Endothelial cell of umbilical vein (primary cell): ENCODE data around the gene DKKL1. TPM values are rescaled to one million over a fixed set of nuclear protein-coding genes. Genes with fewer than 3 reads are reported as not detected.

Experiments
- BruUV-seq: library from RNA; stranded (reverse); fragments of 400-500 nt; replicated peaks from 2 replicates; lab custom pipeline; 2021; lab: Mats Ljungman, UMichigan
- CTCF ChIA-PET: fragments of 300-600, 350-600 bp; sonication (Branson Sonifier 250); formaldehyde crosslinking; loops from one replicate; lab custom pipeline; 2021; ENCODE audit warnings: antibody characterized with exemption, inconsistent platforms; lab: Charles Lee
- POLR2A ChIA-PET: fragments of 300-600, 350-600 bp; sonication (Branson Sonifier 250); formaldehyde crosslinking; loops from one replicate; lab custom pipeline; 2021; ENCODE audit warnings: antibody characterized with exemption, inconsistent platforms; lab: Charles Lee
- DNase-seq: peaks from one replicate; pipeline ENCODE4 v3.0.0-alpha.2; 2011; ENCODE audit warnings: low read depth, low spot score
- FAIRE-seq: peaks from 2 replicates; lab custom pipeline; 2011; peaks lifted over from hg19 to GRCh38; lab: Jason Lieb, UNC
- H2AFZ ChIP-seq: 2 replicates; pipeline ENCODE4 v1.6.0; 2012; ENCODE audit warnings: low read depth, low read length, control low read depth, inconsistent platforms
- H3K27ac ChIP-seq: 2 replicates; pipeline ENCODE4 v1.5.1; 2011; ENCODE audit warnings: low read depth, mild to moderate bottlenecking, control low read depth, low read length, moderate library complexity; ENCODE audit not compliant: insufficient read depth
- H3K27me3 ChIP-seq, 2 experiments: 2 replicates each; pipeline versions ENCODE4 v1.6.0 to v1.6.1; 2011; ENCODE audit warnings: low read length in 2 of 2, mixed read lengths in 1 of 2; ENCODE audit not compliant: control insufficient read depth in 2 of 2, insufficient read depth in 2 of 2
- H3K36me3 ChIP-seq, 2 experiments: 2 replicates in 1 of 2; 3 replicates in 1 of 2; pipeline ENCODE4 v1.5.1; 2011; ENCODE audit warnings: low read length in 2 of 2, mild to moderate bottlenecking in 1 of 2, moderate library complexity in 1 of 2; ENCODE audit not compliant: control insufficient read depth in 2 of 2, insufficient read depth in 2 of 2; ENCODE audit errors: extremely low read depth in 1 of 2
- H3K4me1 ChIP-seq: 3 replicates; pipeline ENCODE4 v1.5.1; 2011; ENCODE audit warnings: mild to moderate bottlenecking, low read length; ENCODE audit not compliant: control insufficient read depth, insufficient read depth; ENCODE audit errors: extremely low read depth
- H3K4me2 ChIP-seq: 2 replicates; pipeline ENCODE4 v1.6.1; 2011; ENCODE audit warnings: low read length, control low read depth, mixed read lengths; ENCODE audit not compliant: insufficient read depth
- H3K4me3 ChIP-seq, 3 experiments: fragments of 200-600 bp in 1 of 3; sonication (generic), shearing (Covaris generic) in 1 of 3; replicated peaks in 1 of 3; 2 replicates each; pipeline ENCODE4 v1.5.1; 2011 to 2016; ENCODE audit warnings: control low read depth in 3 of 3, low read length in 3 of 3, mild to moderate bottlenecking in 2 of 3, inconsistent platforms in 1 of 3, low read depth in 1 of 3, moderate library complexity in 1 of 3; ENCODE audit not compliant: insufficient read depth in 1 of 3
- H3K79me2 ChIP-seq: 2 replicates; pipeline ENCODE4 v1.6.0; 2012; ENCODE audit warnings: low read length, inconsistent platforms; ENCODE audit not compliant: control insufficient read depth, insufficient read depth
- H3K9ac ChIP-seq: replicated peaks from 2 replicates; pipeline ENCODE3; 2011; ENCODE audit warnings: low read length, control low read depth; ENCODE audit not compliant: insufficient read depth; ENCODE audit errors: extremely low read depth
- H3K9me1 ChIP-seq: replicated peaks from 3 replicates; pipeline ENCODE4 v1.6.0; 2011; ENCODE audit warnings: mild to moderate bottlenecking, low read length; ENCODE audit not compliant: control insufficient read depth, insufficient read depth; ENCODE audit errors: extremely low read depth
- H3K9me3 ChIP-seq: replicated peaks from 2 replicates; pipeline ENCODE4 v1.5.1; 2012; ENCODE audit warnings: low read length, inconsistent platforms; ENCODE audit not compliant: control insufficient read depth, insufficient read depth
- H4K20me1 ChIP-seq: replicated peaks from 2 replicates; pipeline ENCODE3; 2011; ENCODE audit warnings: mild to moderate bottlenecking, low read length; ENCODE audit not compliant: control insufficient read depth, insufficient read depth; ENCODE audit errors: extremely low read depth
- EZH2 ChIP-seq: IDR thresholded peaks from 2 replicates; pipeline ENCODE4 v1.6.1; 2012; ENCODE audit warnings: borderline replicate concordance, low read depth, mild to moderate bottlenecking, moderate library complexity, low read length, inconsistent platforms; ENCODE audit not compliant: severe bottlenecking
- FOS ChIP-seq: IDR thresholded peaks from 2 replicates; pipeline ENCODE4 v1.6.1; 2011; ENCODE audit warnings: mild to moderate bottlenecking, low read length, moderate library complexity, borderline replicate concordance; ENCODE audit not compliant: insufficient read depth
- GATA2 ChIP-seq: IDR thresholded peaks from 2 replicates; pipeline ENCODE4 v1.7.0; 2011; ENCODE audit warnings: low read depth, mild to moderate bottlenecking, moderate library complexity, mixed read lengths, low read length; ENCODE audit not compliant: insufficient read length, insufficient read depth
- JUN ChIP-seq: IDR thresholded peaks from 2 replicates; pipeline ENCODE4 v1.6.1; 2011; ENCODE audit warnings: borderline replicate concordance, low read depth; ENCODE audit not compliant: insufficient read length, insufficient read depth
- MYC ChIP-seq: IDR thresholded peaks from one replicate; pipeline ENCODE4 v1.6.1; 2011; ENCODE audit warnings: mild to moderate bottlenecking, low read depth, low read length
- POLR2A ChIP-seq: IDR thresholded peaks from 2 replicates; pipeline ENCODE4 v1.6.1; 2012; ENCODE audit warnings: low read depth, mild to moderate bottlenecking, control low read depth, low read length
- POLR2AphosphoS5 ChIP-seq: IDR thresholded peaks from 2 replicates; pipeline ENCODE4 v1.6.1; 2012; ENCODE audit warnings: low read depth, mild to moderate bottlenecking, control low read depth, low read length, moderate library complexity; ENCODE audit not compliant: insufficient read depth
- dilution Hi-C: fragments of 300-500 bp; cut with MboI; formaldehyde crosslinking; loops from one replicate; pipeline ENCODE4 v1.15.0; 2019; ENCODE audit warnings: low sequenced_read_pairs; ENCODE audit not compliant: extremely low pct_ligation_motif_present
- intact Hi-C: fragments of 100-400 bp; cut with micrococcal nuclease; formaldehyde crosslinking; loops from one replicate; pipeline ENCODE4 v1.10.0; 2022
- polyA plus RNA-seq, 4 experiments: library from polyadenylated mRNA; depleted of rRNA in 3 of 4; stranded (reverse) in 3 of 4; unstranded in 1 of 4; fragments of >200 nt; gene quantifications; 2 replicates each; pipeline versions ENCODE4 v1.2.1 to v1.2.3, GENCODE V29; 2011 to 2012; ENCODE audit warnings: missing spikeins in 1 of 4
- total RNA-seq: library from RNA; stranded (reverse); gene quantifications from 2 replicates; pipeline ENCODE4 v1.2.3, GENCODE V29; 2021
- TF ChIP-seq, protein P1 (sequence below): IDR thresholded peaks from 2 replicates; pipeline ENCODE4 v1.6.1; 2011; ENCODE audit not compliant: insufficient read depth, insufficient read length
- TF ChIP-seq, protein P2 (sequence below), 2 donors: IDR thresholded peaks; 1 replicate in 1 of 2; 2 replicates in 1 of 2; pipeline ENCODE4 v1.5.1; 2011; ENCODE audit warnings: low read length in 2 of 2, mild to moderate bottlenecking in 2 of 2, moderate library complexity in 2 of 2, control low read depth in 1 of 2, inconsistent platforms in 1 of 2, low read depth in 1 of 2; ENCODE audit not compliant: insufficient read depth in 1 of 2; ENCODE audit errors: extremely low read depth in 1 of 2

DKKL1 gene
- total and polyA plus RNA-seq, 2 donors (not counting 3 experiments of a cell fraction or from before 2014, with no cell fraction given) = 0.21 TPM; not detected in 1

DNA sequence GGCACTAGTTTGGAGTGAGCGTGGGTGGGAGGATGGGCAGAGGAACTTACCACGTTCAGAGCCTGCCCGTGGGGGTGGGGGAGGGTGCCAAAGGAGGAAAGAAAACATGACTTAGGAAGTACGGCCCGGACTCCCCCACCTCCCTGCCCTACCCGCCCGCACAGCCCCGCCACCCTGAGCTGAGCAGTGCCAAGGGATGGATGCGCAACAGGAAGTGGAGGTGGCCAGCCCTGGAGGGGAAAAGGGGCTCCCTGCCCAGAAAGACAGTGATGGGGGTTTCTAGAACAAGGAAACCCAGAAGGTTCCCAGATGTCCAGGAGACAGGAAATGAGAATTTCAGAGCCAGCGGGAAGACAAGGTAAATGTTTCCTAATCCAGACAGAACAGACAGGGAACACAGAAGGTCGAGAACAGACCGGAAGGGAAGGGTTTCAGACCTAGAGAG lies 7.7 kb upstream of the DKKL1 start:
- Histone ChIP-seq H3K4me3 (no peak overlapping the region), H3K36me3 (peaks cover 15 to 23% of the 10 kb centered on the region in 2 experiments), H3K27ac (peak overlapping the region; percentile 30), H3K9me3 (no peaks in the 10 kb centered on the region), H3K79me2 (peaks cover 27% of the 10 kb centered on the region), H2AFZ (no peak overlapping the region), H3K4me1 (peaks cover 25% of the 10 kb centered on the region), H3K9ac (peak overlapping the region; percentile 38), H3K4me2 (peak overlapping the region; percentile 66), H4K20me1 (no peaks in the 10 kb centered on the region), H3K9me1 (no peaks in the 10 kb centered on the region), H3K27me3 (no peaks in the 10 kb centered on the region)
- intact Hi-C loops = no loop called here
- ChIA-PET POLR2A (no interaction called here), CTCF (no interaction called here)
- FAIRE-seq = no peak
- no peak for TF ChIP-seq POLR2AphosphoS5
- no peak for DNase-seq
- dilution Hi-C loops = no loop called here
- no TSS peak for BruUV-seq

DNA sequence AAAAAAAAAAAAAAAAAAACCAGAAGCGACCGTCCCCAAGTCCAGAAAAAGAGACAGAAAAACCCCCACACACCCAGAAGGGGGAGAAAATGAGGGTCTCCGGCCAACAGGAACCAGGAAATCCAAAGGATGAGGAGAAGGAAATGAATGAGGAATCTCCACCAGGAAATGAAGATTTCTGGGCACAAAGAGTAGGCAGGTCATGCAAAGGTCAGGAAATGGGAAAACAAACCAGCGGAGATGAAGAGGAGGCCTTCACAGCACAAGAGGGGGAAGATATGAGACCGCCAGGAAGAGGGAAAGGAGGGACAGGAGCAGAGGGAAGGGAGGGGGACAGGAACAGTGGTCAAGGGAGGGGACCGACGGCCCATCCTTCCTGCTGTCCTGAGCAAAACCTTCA lies 7.3 kb upstream of the DKKL1 start:
- no TSS peak for BruUV-seq

More for the DNA sequence above, 7.3 kb upstream of the DKKL1 start:
- Histone ChIP-seq H4K20me1 (no peaks in the 10 kb centered on the region), H3K4me1 (peaks cover 25% of the 10 kb centered on the region), H3K9me1 (no peaks in the 10 kb centered on the region), H3K27me3 (no peaks in the 10 kb centered on the region), H3K4me3 (peak overlapping the region in 1 of 3 experiments; percentile 13), H3K79me2 (peaks cover 31% of the 10 kb centered on the region), H3K36me3 (peaks cover 13 to 19% of the 10 kb centered on the region in 2 experiments), H3K9ac (peak overlapping the region; percentile 38), H3K9me3 (no peaks in the 10 kb centered on the region), H3K4me2 (peak overlapping the region; percentile 66), H2AFZ (no peak overlapping the region), H3K27ac (peak overlapping the region; percentile 30)
- peak; percentile 84 for FAIRE-seq
- intact Hi-C loops (no loop called here), dilution Hi-C loops (no loop called here)
- ChIA-PET CTCF (no interaction called here), POLR2A (no interaction called here)
- no peak for TF ChIP-seq MYC
- TF ChIP-seq JUN = no peak
- TF ChIP-seq FOS = no peak
- no peak for TF ChIP-seq POLR2A
- TF ChIP-seq, protein P1, sequence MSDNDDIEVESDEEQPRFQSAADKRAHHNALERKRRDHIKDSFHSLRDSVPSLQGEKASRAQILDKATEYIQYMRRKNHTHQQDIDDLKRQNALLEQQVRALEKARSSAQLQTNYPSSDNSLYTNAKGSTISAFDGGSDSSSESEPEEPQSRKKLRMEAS = no peak
- TF ChIP-seq, protein P2, sequence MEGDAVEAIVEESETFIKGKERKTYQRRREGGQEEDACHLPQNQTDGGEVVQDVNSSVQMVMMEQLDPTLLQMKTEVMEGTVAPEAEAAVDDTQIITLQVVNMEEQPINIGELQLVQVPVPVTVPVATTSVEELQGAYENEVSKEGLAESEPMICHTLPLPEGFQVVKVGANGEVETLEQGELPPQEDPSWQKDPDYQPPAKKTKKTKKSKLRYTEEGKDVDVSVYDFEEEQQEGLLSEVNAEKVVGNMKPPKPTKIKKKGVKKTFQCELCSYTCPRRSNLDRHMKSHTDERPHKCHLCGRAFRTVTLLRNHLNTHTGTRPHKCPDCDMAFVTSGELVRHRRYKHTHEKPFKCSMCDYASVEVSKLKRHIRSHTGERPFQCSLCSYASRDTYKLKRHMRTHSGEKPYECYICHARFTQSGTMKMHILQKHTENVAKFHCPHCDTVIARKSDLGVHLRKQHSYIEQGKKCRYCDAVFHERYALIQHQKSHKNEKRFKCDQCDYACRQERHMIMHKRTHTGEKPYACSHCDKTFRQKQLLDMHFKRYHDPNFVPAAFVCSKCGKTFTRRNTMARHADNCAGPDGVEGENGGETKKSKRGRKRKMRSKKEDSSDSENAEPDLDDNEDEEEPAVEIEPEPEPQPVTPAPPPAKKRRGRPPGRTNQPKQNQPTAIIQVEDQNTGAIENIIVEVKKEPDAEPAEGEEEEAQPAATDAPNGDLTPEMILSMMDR (IDR thresholded peaks at IDR 0.05; ENCODE audit: extremely low read depth in 1 of 2, insufficient read depth in 1 of 2, low read depth in 1 of 2, low read length in 2 of 2) = no peak
- TF ChIP-seq EZH2 = no peak
- TF ChIP-seq POLR2AphosphoS5 = no peak
- no peak for TF ChIP-seq GATA2
- peak; percentile 26 for DNase-seq
